Measurements from ENCODE around the gene AHNAK.

AHNAK gene

GRCh38 chr11:62388999-62389398 lies 157.6 kb downstream of the AHNAK start:
- no peak for TF ChIP-seq ZBTB7A (IDR thresholded peaks at IDR 0.05; ENCODE audit: low read depth)
- no peak for TF ChIP-seq TAF1 (IDR thresholded peaks at IDR 0.05; ENCODE audit: low read depth)
- no peak for TF ChIP-seq REST (IDR thresholded peaks at IDR 0.05; ENCODE audit: low read depth)
- TF ChIP-seq YY1 (IDR thresholded peaks at IDR 0.05; ENCODE audit: low read depth) = no peak
- no peak for TF ChIP-seq FOXM1 (IDR thresholded peaks at IDR 0.05; ENCODE audit: borderline replicate concordance, low read depth)
- TF ChIP-seq CREB1 (IDR thresholded peaks at IDR 0.05; ENCODE audit: low read depth) = no peak
- TF ChIP-seq MAX (IDR thresholded peaks at IDR 0.05) = no peak
- TF ChIP-seq TCF12 (IDR thresholded peaks at IDR 0.05; ENCODE audit: low read depth) = no peak
- no peak for TF ChIP-seq EP300 (IDR thresholded peaks at IDR 0.05; ENCODE audit: borderline replicate concordance)
- no peak for TF ChIP-seq NFIC (IDR thresholded peaks at IDR 0.05)
- no peak for TF ChIP-seq RAD21 (IDR thresholded peaks at IDR 0.05; ENCODE audit: low read depth)
- TF ChIP-seq EGR1 (IDR thresholded peaks at IDR 0.05) = no peak
- TF ChIP-seq USF1 (IDR thresholded peaks at IDR 0.05) = no peak
- no peak for TF ChIP-seq CEBPB (IDR thresholded peaks at IDR 0.05)
- no peak for TF ChIP-seq TEAD4 (IDR thresholded peaks at IDR 0.05)

- no peak for TF ChIP-seq REST (IDR thresholded peaks at IDR 0.05; ENCODE audit: low read depth)
- TF ChIP-seq TEAD4 (IDR thresholded peaks at IDR 0.05) = no peak
- no peak for TF ChIP-seq RAD21 (IDR thresholded peaks at IDR 0.05; ENCODE audit: low read depth)
- TF ChIP-seq FOXM1 (IDR thresholded peaks at IDR 0.05; ENCODE audit: borderline replicate concordance, low read depth) = no peak
- no peak for TF ChIP-seq EP300 (IDR thresholded peaks at IDR 0.05; ENCODE audit: borderline replicate concordance)
- TF ChIP-seq NFIC (IDR thresholded peaks at IDR 0.05) = no peak
- no peak for TF ChIP-seq ZBTB7A (IDR thresholded peaks at IDR 0.05; ENCODE audit: low read depth)
- no peak for TF ChIP-seq TCF12 (IDR thresholded peaks at IDR 0.05; ENCODE audit: low read depth)
- TF ChIP-seq TAF1 (IDR thresholded peaks at IDR 0.05; ENCODE audit: low read depth) = no peak
- no peak for TF ChIP-seq CEBPB (IDR thresholded peaks at IDR 0.05)
- no peak for TF ChIP-seq USF1 (IDR thresholded peaks at IDR 0.05)
- TF ChIP-seq EGR1 (IDR thresholded peaks at IDR 0.05) = no peak
- no peak for TF ChIP-seq MAX (IDR thresholded peaks at IDR 0.05)
- no peak for TF ChIP-seq CREB1 (IDR thresholded peaks at IDR 0.05; ENCODE audit: low read depth)
- no peak for TF ChIP-seq YY1 (IDR thresholded peaks at IDR 0.05; ENCODE audit: low read depth)
Observed at GRCh38 chr11:62387381-62387780, 159.2 kb downstream of the AHNAK start.

GRCh38 chr11:62383822-62384221 lies 162.8 kb downstream of the AHNAK start:
- TF ChIP-seq TCF12 (IDR thresholded peaks at IDR 0.05; ENCODE audit: low read depth) (no peak), TAF1 (IDR thresholded peaks at IDR 0.05; ENCODE audit: low read depth) (no peak), YY1 (IDR thresholded peaks at IDR 0.05; ENCODE audit: low read depth) (no peak), FOXM1 (IDR thresholded peaks at IDR 0.05; ENCODE audit: borderline replicate concordance, low read depth) (no peak), ZBTB7A (IDR thresholded peaks at IDR 0.05; ENCODE audit: low read depth) (no peak), EP300 (IDR thresholded peaks at IDR 0.05; ENCODE audit: borderline replicate concordance) (no peak), EGR1 (IDR thresholded peaks at IDR 0.05) (no peak), CREB1 (IDR thresholded peaks at IDR 0.05; ENCODE audit: low read depth) (no peak), NFIC (IDR thresholded peaks at IDR 0.05) (no peak), CEBPB (IDR thresholded peaks at IDR 0.05) (no peak), TEAD4 (IDR thresholded peaks at IDR 0.05) (no peak), USF1 (IDR thresholded peaks at IDR 0.05) (no peak), RAD21 (IDR thresholded peaks at IDR 0.05; ENCODE audit: low read depth) (no peak), REST (IDR thresholded peaks at IDR 0.05; ENCODE audit: low read depth) (no peak), MAX (IDR thresholded peaks at IDR 0.05) (no peak)

Data from Ishikawa (cell line).